Stimulated activated CD4-positive, alpha-beta T cell treated with anti-CD3 and anti-CD28 coated beads, Interleukin-1b, Interleukin-23, amount 100 ng/mL, for 4 hours (primary cell): Measurements from ENCODE around the gene ENPP3.

Experiments
- DNase-seq, 2 donors: peaks; one replicate each; pipeline ENCODE4 v3.0.0-alpha.2; 2020; ENCODE audit warnings: low read depth in 2 of 2

Gene ENPP3

DNA sequence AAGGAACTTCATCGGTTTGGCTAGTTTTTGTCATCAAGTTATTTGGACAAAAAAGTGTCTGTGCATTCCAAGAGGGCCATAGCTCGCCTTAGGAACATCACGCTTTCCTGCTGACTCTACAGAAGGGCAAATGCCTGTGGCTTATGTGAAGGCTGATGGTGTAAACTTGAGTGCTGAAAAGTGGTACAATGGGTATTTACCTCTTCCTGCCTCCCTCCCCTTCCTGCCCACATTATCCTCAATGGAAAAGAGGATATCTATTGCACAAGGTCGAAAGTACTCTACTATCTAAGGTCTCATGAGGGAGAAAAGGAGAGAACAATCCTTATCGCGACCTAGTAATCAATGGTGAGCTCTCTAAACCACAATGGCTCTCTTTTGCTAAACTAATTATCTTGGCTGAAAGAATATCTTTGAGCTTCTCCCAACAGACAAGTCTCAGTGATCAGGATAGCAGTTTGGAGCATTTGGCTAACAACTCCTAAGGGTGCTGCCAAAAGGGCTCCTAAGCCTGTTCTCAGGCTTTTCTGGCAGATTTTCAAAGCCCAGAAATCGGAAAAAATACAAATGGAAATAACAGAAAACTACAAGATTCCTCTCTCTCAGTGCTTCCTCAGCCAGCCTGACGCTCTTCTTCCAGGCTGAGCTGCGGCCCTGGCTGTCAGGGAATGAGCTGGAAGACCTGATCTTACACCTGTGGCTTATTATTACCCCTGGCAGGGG, 128.1 kb downstream of the ENPP3 start:
- no peak for DNase-seq

- DNase-seq: no peak
Observed at GRCh38 chr6:131765804-131766135, 128.7 kb downstream of the ENPP3 start.

DNA sequence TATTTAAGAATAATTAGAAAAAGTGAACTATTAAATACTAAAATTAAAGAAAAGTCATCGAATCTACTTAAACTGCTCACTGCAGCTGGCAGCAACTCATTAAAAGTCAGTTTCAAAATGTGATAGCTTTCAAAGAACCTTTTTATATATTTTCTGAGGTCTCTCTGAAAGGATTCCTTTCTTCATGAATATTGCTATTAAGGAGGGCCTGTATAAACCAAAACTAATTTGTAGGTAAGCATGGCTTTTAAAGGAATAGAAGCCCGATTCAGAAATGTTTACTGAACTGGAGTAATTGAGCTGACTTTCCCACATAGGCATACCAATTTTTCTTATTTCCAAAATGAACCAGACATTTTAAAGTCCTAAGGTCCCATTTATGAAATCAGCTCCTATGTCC, 129.5 kb downstream of the ENPP3 start:
- DNase-seq: no peak

DNA sequence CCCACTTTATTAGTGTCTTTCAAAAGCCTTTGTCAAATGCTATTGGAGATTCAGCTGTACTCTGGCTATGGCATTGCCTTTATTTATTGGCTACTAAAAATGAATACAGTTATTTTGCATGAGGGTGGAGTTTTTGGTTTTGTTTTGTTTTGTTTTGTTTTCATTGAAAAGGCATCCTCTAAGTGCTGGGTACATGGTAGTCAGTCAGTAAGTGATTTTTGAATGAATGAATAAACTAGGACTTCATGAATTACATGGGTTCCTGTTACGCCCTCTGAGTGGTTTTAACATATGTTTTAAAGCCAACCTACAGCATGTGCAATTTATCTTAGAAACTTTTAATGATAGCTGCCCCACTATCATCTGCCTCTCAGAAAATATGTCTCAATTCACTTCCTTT, 131.9 kb downstream of the ENPP3 start:
- no peak for DNase-seq

GRCh38 chr6:131769385-131770141, 132.5 kb downstream of the ENPP3 start:
- DNase-seq: no peak

- no peak for DNase-seq
Observed at GRCh38 chr6:131770776-131771175, 133.7 kb downstream of the ENPP3 start.

GRCh38 chr6:131773284-131773950, 136.3 kb downstream of the ENPP3 start:
- no peak for DNase-seq

GRCh38 chr6:131775886-131776285, 138.8 kb downstream of the ENPP3 start:
- no peak for DNase-seq

- no peak for DNase-seq
Observed at GRCh38 chr6:131776985-131777384, 139.9 kb downstream of the ENPP3 start.

- DNase-seq: no peak
Observed at GRCh38 chr6:131778169-131778568, 141.1 kb downstream of the ENPP3 start.

- DNase-seq: no peak
Observed at GRCh38 chr6:131779304-131779703, 142.2 kb downstream of the ENPP3 start.

- no peak for DNase-seq
Observed at GRCh38 chr6:131780600-131780999, 143.5 kb downstream of the ENPP3 start.

DNA sequence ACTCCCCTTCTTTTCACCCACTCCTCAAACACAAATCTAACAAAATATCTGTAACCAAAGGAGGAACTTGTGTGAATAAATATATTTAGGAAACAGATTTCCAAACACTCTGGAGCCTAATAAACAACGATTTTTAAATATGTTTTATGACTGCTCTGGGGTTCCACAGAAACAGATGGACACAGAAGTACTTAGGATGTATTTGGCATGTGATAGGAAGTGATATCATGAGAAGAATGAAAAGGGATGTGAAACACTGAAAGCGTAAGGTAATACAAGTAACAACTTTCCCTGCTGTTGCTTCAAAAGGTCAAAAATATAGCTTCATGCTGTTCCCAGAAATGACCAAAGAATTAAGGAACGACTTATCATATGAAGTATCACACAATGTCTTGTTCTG, 144.6 kb downstream of the ENPP3 start:
- DNase-seq: no peak

GRCh38 chr6:131782764-131783163, 145.7 kb downstream of the ENPP3 start:
- DNase-seq: no peak

- DNase-seq: no peak
Observed at GRCh38 chr6:131784561-131784960, 147.5 kb downstream of the ENPP3 start.

DNA sequence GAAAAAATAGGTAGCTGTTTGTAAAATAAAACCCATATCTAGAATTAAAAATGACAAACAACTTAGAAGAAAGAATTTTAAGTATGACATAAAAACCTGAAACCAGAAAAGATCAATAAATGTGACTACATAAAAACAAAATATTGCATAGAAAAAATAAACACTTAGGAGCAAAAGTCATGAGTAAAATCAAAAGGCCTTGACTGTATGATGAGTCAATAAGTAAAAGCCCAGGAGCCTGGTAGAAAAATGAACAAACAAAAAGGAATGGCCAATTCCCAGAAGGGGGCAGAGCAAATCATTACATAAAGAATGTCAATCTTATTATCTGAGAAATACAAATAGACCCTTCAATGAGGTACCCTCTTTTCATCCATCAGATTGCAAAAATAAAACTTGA, 150.0 kb downstream of the ENPP3 start:
- DNase-seq: no peak

GRCh38 chr6:131787766-131788712, 150.9 kb downstream of the ENPP3 start:
- DNase-seq: no peak

DNA sequence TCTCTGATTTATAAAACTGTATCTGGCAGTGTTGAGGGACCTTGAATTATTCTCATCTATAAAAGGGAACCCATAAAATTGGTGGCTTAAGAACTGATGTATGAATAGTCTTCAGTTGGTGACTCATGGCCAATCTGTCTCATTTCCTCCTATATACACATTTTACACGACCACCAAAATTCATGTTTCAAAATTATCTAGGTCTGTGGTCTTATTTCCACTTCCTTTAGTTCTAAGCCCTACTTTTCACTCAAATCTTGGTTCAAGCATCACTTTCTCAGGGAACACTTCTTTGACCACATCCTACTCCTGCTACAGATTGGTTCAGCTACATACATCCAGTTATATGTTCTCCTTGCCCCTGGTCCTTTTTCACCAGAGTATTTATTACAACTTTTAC, 152.1 kb downstream of the ENPP3 start:
- no peak for DNase-seq

DNA sequence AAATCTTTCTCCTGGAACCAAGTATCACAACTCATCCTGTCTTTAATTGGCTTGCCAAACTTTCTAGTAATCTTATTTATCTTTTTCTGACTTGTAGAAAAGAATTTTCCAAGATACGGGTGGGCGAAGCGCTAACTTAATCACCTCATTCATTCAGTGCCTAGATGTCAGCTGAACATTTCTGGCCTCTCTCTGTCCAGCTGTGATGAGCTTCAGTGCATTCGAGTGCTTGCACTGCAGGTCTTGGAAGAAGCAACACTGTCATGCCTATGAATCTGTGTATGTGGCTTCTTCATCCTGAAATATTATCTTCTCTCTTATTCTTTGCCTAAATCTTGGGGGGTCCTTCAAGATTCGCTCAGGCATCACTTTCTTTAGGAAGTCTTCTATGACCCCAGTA, 154.4 kb downstream of the ENPP3 start:
- no peak for DNase-seq

DNA sequence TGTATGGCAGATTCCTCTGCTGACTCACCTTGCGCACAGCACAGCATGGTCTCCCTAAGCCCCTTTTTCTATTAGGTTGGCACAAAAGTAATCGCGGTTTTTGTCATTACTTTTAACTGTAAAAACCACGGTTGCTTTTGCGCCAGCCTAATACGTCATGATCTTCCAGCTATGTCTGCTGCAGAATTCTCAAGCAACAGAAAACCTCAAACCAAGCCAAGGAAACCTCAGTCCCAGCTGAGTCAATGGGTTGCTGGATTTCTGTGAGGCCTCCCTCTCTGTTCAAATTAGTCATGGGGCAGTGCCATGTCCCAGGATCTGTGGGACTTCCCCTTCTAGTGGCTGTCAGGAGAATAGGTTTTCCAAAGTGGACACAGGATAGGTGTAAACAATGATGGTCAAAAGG, 155.0 kb downstream of the ENPP3 start:
- no peak for DNase-seq

DNA sequence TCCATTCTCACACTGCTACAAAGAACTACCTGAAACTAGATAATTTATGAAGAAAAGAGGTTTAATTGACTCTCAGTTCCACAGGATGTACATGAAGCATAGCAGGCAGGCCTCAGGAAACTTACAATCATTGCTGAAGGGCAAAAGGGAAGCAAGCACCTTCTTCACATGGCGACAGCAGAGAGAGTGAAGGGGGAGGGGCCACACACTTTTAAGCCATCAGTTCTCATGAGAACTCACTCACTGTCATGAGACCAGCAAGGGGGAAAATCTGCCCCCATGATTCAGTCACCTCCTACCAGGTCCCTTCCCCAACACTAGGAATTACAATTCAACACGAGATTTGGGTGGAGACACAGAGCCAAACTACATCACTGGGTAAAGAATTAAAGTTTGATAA, 158.3 kb downstream of the ENPP3 start:
- DNase-seq: no peak
